Measurements from ENCODE around the gene GNG12.

GRCh38 chr1:67791261-67791660 is 42.0 kb downstream of the GNG12 start:
- no peak for TF ChIP-seq POLR2AphosphoS5 (IDR thresholded peaks at IDR 0.05)
- no peak for TF ChIP-seq POLR2A (IDR thresholded peaks at IDR 0.05)
- TF ChIP-seq, protein P1, sequence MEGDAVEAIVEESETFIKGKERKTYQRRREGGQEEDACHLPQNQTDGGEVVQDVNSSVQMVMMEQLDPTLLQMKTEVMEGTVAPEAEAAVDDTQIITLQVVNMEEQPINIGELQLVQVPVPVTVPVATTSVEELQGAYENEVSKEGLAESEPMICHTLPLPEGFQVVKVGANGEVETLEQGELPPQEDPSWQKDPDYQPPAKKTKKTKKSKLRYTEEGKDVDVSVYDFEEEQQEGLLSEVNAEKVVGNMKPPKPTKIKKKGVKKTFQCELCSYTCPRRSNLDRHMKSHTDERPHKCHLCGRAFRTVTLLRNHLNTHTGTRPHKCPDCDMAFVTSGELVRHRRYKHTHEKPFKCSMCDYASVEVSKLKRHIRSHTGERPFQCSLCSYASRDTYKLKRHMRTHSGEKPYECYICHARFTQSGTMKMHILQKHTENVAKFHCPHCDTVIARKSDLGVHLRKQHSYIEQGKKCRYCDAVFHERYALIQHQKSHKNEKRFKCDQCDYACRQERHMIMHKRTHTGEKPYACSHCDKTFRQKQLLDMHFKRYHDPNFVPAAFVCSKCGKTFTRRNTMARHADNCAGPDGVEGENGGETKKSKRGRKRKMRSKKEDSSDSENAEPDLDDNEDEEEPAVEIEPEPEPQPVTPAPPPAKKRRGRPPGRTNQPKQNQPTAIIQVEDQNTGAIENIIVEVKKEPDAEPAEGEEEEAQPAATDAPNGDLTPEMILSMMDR (IDR thresholded peaks at IDR 0.05) = no peak
- TF ChIP-seq EP300 (IDR thresholded peaks at IDR 0.05) = no peak
